ENCODE measurements around the gene PRSS23.
"Not testable (repeated sequence)": the region's sequence is repeated elsewhere in the genome, so short reads cannot be mapped to it uniquely, and the experiment has no call there.

Gene PRSS23

DNA sequence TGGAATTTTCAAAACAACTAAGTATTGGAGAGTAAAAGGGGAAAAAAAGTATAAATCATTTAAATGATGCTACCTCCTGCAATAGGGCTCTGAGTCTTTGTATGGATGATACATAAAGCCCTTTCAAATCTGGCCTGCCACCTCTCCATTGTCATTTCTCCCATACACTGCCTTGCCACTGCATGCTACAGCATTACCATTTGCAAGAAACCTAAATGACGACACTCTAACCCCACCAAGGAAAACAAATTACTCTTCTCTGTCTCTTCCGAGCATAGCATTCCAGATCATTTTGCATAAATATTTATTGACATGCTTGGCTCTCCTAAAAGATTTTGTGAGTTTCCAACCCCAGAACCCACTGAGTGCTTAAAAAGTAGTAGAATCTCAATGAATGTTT is 34.5 kb upstream of the PRSS23 start:
- no peak for TF ChIP-seq ZFX (IDR thresholded peaks at IDR 0.05)
- TF ChIP-seq, protein P1, sequence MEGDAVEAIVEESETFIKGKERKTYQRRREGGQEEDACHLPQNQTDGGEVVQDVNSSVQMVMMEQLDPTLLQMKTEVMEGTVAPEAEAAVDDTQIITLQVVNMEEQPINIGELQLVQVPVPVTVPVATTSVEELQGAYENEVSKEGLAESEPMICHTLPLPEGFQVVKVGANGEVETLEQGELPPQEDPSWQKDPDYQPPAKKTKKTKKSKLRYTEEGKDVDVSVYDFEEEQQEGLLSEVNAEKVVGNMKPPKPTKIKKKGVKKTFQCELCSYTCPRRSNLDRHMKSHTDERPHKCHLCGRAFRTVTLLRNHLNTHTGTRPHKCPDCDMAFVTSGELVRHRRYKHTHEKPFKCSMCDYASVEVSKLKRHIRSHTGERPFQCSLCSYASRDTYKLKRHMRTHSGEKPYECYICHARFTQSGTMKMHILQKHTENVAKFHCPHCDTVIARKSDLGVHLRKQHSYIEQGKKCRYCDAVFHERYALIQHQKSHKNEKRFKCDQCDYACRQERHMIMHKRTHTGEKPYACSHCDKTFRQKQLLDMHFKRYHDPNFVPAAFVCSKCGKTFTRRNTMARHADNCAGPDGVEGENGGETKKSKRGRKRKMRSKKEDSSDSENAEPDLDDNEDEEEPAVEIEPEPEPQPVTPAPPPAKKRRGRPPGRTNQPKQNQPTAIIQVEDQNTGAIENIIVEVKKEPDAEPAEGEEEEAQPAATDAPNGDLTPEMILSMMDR (conservative IDR thresholded peaks at IDR 0.05) = no peak
- no peak overlapping the region for H3K27ac ChIP-seq

DNA sequence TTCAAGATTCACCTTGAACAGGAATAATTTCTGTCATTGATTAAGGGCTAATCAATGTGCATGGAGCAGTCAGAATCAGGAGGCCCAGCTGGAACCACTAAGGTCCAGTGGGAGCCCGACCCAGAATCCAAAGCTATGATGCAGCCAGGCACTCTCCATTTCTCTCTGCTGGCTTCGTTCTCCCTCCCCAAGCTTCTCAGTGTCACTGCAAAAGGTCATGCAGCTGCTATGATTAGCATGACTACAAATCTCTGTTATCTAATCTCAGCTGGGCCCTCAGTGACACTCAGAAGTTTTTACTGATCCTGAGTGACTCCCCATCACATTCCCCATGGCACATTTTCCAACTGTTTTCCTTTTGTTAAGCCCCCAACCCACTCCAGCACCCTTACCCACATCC is 31.1 kb upstream of the PRSS23 start:
- TF ChIP-seq ZFX (IDR thresholded peaks at IDR 0.05) = no peak
- TF ChIP-seq, protein P1 (conservative IDR thresholded peaks at IDR 0.05) = no peak
- H3K27ac ChIP-seq = no peak overlapping the region

DNA sequence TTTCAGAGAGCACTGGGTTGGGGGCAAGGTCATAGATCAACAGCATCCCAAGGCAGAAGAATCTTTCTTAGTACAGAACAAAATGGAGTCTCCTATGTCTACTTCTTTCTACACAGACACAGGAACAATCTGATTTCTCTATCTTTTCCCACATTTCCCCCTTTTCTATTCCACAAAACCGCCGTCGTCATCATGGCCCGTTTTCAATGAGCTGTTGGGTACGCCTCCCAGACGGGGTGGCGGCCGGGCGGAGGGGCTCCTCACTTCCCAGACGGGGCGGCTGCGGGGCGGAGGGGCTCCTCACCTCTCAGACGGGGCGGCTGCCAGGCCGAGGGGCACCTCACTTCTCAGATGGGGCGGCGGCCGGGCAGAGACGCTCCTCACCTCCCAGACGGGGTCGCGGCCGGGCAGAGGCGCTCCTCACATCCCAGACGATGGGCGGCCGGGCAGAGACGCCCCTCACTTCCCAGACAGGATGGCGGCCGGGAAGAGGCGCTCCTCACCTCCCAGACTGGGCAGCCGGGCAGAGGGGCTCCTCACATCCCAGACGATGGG is 29.8 kb upstream of the PRSS23 start:
- not testable (repeated sequence) for H3K27ac ChIP-seq

DNA sequence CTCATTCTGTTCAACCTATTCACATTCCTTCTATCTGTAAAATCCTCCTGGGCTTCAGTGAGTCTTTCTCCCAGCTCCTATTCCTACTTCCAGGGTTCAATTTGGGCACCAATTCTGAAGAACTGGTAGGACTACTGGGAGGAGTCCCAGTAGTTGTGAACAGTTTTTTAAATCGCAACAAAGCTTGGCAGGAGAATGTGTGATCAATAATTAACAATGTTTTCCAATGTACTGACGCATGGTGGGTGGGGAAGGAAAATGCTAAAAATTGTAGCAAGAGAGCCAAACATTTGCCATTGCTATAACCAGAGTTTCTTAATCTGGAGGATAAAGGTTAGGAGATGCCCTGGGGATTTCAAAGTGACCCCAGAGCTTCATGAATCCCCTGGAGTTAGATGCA is 27.3 kb upstream of the PRSS23 start:
- H3K27ac ChIP-seq = no peak overlapping the region
- TF ChIP-seq ZFX (IDR thresholded peaks at IDR 0.05) = no peak
- TF ChIP-seq, protein P1 (conservative IDR thresholded peaks at IDR 0.05) = no peak

DNA sequence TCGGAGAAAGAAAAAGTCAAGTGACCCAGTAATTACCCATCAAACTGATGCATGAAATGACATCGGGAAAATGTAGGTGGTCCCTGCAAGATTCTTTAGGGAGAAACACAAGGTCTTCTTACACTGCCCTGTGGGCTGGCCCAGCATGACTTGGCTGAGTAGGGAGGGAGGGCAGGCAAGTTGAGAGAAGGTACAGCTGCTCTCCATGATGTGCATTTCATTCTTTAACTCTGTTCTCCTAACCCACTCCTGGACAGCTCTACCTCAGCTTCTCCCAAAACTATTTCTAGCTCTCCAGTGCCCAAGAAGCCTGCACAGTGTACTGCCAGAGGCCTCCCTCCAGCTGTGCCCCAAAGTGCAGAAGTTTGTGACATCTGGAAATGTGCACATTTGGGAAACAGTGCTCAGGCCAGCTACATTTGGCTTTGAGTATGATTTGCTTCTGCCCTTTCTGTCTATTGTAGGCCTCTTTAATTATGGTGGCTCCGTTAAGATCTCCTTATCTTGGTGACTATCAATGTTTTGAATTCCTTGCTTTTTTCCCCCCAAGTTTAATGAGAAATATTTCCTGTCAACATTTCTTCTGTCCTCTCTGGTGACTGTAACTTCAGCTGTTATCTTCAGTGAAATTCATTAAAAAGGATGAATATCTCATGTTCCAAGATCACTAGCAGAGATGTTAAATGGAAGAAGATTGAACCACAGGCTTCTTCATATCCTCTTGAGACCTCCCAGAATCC is 26.7 kb upstream of the PRSS23 start:
- TF ChIP-seq, protein P1 (conservative IDR thresholded peaks at IDR 0.05) = no peak
- no peak for TF ChIP-seq ZFX (IDR thresholded peaks at IDR 0.05)
- H3K27ac ChIP-seq = no peak overlapping the region

DNA sequence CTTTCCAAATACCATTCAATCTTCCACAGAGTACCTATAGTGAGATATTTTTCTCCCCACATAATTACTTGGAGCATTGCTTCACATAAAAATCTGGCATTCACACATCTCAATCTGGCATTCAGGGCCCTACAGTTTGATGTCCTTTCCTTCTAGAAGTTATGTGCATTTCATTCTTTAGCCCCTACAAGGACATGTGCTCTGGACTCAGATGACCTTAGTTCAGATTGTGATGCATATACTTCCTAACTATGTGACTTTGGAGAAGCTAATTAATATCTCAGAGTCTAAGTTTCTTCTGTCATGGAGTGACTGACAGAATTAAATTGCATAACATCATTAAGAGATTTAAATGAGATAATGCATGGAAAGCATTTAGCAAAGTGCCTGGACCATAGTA is 25.9 kb upstream of the PRSS23 start:
- no peak overlapping the region for H3K27ac ChIP-seq
- no peak for TF ChIP-seq ZFX (IDR thresholded peaks at IDR 0.05)
- TF ChIP-seq, protein P1 (conservative IDR thresholded peaks at IDR 0.05) = no peak

DNA sequence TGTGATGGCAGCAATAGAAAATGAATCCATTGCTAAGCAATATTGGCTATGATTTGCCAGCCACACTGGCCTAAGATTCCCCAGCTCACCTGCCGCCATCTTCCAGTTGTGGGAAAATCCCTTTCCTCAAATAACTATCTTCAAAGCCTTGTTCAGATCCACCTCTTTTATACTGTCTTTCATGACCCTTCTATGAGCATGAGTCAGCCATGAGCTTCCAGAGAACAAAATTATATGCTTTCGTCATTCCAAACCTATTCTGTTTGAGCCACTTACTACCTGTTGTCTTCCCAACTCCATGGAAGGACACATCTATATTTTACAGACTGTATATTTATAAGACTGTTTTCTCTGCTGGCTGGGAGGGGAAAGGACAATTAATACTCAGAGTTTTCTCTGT is 25.0 kb upstream of the PRSS23 start:
- TF ChIP-seq ZFX (IDR thresholded peaks at IDR 0.05) = no peak
- TF ChIP-seq, protein P1 (conservative IDR thresholded peaks at IDR 0.05) = no peak

DNA sequence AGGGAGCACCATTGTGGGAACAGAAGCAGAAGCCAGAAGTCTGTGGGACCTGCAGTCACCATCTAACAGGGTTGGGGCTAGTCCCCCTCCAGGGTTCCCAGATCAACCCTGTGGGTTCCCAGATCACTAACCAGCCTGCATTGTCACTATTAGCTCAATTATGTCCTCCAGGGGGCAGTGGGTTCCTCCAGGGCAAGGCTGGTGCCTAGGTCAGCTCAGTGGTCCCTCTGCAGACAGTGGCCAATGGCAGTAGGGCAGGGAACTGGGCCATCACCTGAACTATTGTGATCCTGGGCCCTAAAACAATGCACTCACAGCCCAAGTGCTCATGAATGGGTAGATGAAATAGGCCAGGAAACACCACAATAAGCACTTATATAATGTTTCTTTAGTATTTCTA is 18.8 kb upstream of the PRSS23 start:
- no peak overlapping the region for H3K27ac ChIP-seq
- TF ChIP-seq, protein P1 (conservative IDR thresholded peaks at IDR 0.05) = no peak; the same call in 1 of the 2 replicates
- TF ChIP-seq ZFX (IDR thresholded peaks at IDR 0.05) = no peak

More for the DNA sequence above, 25.0 kb upstream of the PRSS23 start:
- H3K27ac ChIP-seq = no peak overlapping the region
